ENCODE data around the gene HMGCLL1.

Gene HMGCLL1

DNA sequence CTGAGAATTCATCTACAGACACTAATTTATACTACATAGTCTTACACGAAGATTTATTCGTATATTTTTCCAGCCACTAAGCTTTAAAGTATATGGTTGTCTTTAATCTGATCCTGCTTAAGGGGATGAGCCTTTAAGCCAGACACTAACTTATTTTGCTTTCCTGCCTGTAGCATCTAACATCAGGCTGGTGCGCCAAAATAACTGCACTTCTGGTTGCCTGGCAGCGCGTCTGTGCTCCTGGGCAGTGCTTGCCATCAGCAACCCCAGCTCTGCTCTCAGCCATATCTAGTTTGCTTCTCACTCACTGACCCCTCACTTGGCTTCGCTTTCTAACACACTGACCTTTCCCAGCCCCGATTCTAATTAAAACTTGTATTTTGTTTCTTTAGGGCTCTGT lies 21.8 kb downstream of the HMGCLL1 start:
- no peak for ATAC-seq
- TF ChIP-seq OSR1 (CRISPR knock-in tag; IDR thresholded peaks at IDR 0.05) (no peak), PPARA (CRISPR knock-in tag; IDR thresholded peaks at IDR 0.05; ENCODE audit: borderline replicate concordance) (no peak), ESRRG (CRISPR knock-in tag; IDR thresholded peaks at IDR 0.05) (no peak), ZNF70 (CRISPR knock-in tag; IDR thresholded peaks at IDR 0.05) (no peak), GLIS3 (CRISPR knock-in tag; IDR thresholded peaks at IDR 0.05) (no peak), TOX (CRISPR knock-in tag; IDR thresholded peaks at IDR 0.05; ENCODE audit: borderline replicate concordance) (no peak), ZNF8 (CRISPR knock-in tag; IDR thresholded peaks at IDR 0.05) (no peak), ZNF565 (CRISPR knock-in tag; conservative IDR thresholded peaks at IDR 0.05; ENCODE audit: low read depth) (no peak)
- TF ChIP-seq, protein P1, sequence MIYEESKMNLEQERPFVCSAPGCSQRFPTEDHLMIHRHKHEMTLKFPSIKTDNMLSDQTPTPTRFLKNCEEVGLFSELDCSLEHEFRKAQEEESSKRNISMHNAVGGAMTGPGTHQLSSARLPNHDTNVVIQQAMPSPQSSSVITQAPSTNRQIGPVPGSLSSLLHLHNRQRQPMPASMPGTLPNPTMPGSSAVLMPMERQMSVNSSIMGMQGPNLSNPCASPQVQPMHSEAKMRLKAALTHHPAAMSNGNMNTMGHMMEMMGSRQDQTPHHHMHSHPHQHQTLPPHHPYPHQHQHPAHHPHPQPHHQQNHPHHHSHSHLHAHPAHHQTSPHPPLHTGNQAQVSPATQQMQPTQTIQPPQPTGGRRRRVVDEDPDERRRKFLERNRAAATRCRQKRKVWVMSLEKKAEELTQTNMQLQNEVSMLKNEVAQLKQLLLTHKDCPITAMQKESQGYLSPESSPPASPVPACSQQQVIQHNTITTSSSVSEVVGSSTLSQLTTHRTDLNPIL (CRISPR knock-in tag; IDR thresholded peaks at IDR 0.05; ENCODE audit: low read depth): no peak
- TF ChIP-seq, protein P2, sequence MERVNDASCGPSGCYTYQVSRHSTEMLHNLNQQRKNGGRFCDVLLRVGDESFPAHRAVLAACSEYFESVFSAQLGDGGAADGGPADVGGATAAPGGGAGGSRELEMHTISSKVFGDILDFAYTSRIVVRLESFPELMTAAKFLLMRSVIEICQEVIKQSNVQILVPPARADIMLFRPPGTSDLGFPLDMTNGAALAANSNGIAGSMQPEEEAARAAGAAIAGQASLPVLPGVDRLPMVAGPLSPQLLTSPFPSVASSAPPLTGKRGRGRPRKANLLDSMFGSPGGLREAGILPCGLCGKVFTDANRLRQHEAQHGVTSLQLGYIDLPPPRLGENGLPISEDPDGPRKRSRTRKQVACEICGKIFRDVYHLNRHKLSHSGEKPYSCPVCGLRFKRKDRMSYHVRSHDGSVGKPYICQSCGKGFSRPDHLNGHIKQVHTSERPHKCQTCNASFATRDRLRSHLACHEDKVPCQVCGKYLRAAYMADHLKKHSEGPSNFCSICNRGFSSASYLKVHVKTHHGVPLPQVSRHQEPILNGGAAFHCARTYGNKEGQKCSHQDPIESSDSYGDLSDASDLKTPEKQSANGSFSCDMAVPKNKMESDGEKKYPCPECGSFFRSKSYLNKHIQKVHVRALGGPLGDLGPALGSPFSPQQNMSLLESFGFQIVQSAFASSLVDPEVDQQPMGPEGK (CRISPR knock-in tag; IDR thresholded peaks at IDR 0.05; ENCODE audit: borderline replicate concordance): no peak

DNA sequence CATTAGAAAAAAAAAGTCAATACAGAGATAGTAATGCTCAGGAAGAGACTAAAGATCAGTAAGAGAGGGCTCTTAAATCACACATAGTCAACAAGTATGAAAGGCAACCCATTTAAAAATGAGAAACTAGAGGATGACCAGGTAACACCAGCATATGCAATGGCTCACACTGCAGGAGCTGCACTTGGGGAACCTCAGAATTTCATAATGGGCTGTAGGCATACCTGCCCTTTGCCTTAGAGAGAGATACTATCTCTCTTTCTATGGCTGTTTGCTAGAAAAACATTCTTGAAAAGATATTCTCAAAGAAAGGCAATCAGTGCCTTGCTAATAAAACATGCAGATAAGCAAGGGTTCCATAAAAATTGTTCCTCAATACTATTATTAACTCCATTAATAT lies 33.2 kb downstream of the HMGCLL1 start:
- TF ChIP-seq ZNF70 (CRISPR knock-in tag; IDR thresholded peaks at IDR 0.05) (no peak), ZNF565 (CRISPR knock-in tag; conservative IDR thresholded peaks at IDR 0.05; ENCODE audit: low read depth) (no peak), ESRRG (CRISPR knock-in tag; IDR thresholded peaks at IDR 0.05) (no peak), ZFP30 (CRISPR knock-in tag; IDR thresholded peaks at IDR 0.05) (no peak), SNAI2 (CRISPR knock-in tag; IDR thresholded peaks at IDR 0.05) (no peak), ZNF8 (CRISPR knock-in tag; IDR thresholded peaks at IDR 0.05) (no peak)
- TF ChIP-seq, protein P1 (CRISPR knock-in tag; IDR thresholded peaks at IDR 0.05; ENCODE audit: low read depth): no peak
- ATAC-seq: no peak

DNA sequence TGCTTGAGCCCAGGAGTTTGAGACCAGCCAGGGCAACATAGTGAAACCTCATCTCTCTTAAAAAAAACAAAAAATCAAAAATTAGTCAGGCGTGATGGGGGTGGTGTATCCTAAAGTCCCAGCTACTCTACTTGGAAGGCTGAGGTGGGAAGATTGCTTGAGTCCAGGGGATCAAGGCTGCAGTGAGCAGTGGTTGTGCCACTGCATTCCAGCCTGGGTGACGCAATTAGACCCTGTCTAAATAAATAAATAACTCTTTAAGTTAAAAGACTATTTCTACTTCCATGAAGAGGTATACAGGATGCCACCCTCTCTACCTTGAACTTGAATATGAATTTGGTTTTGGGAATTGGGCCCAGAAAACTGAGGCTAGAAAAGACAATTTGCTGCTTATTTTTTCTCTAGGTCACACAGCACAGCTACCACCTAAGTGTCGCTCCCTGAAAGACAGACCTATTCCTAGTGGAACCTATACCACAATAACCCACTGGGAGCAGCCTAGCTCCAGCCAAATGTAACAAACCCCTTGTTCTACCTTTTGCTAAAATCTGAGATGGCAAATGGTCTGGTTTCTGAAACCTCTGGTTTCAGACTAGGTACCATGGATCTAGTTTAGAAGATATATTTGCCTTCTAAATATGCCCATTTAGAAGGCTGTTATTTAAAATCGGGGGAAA lies 35.2 kb downstream of the HMGCLL1 start:
- TF ChIP-seq ISL1 (CRISPR knock-in tag; IDR thresholded peaks at IDR 0.05): no peak
- TF ChIP-seq RARB (CRISPR knock-in tag; IDR thresholded peaks at IDR 0.05): no peak
- TF ChIP-seq, protein P1 (CRISPR knock-in tag; IDR thresholded peaks at IDR 0.05; ENCODE audit: low read depth): no peak
- TF ChIP-seq ZNF8 (CRISPR knock-in tag; IDR thresholded peaks at IDR 0.05): no peak
- no peak for TF ChIP-seq ARNTL (CRISPR knock-in tag; IDR thresholded peaks at IDR 0.05; ENCODE audit: borderline replicate concordance, low read depth)
- no peak for TF ChIP-seq PPARA (CRISPR knock-in tag; IDR thresholded peaks at IDR 0.05; ENCODE audit: borderline replicate concordance)
- no peak for ATAC-seq

DNA sequence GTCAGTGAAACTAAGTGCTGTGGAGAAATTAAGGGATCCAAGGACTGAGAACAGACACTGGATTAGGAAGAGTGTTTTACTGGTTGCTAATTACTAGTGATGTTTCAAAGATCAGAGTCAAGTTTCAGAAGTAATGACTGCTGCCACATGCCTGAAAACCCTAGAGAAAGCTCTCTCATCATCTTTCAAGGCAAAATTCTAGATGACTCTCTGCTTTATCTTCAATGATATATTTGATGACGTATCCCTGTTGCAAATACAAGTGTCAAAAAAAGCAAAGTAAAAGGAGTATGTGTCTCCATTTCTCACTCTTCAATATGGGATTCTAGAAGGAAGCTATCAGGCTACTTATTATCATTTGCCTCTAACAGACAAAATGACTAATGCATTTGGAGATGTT lies 38.0 kb downstream of the HMGCLL1 start:
- no peak for ATAC-seq
- no peak for TF ChIP-seq ISL1 (CRISPR knock-in tag; IDR thresholded peaks at IDR 0.05)
- TF ChIP-seq BACH2 (CRISPR knock-in tag; IDR thresholded peaks at IDR 0.05; ENCODE audit: borderline replicate concordance): no peak
- TF ChIP-seq, protein P3, sequence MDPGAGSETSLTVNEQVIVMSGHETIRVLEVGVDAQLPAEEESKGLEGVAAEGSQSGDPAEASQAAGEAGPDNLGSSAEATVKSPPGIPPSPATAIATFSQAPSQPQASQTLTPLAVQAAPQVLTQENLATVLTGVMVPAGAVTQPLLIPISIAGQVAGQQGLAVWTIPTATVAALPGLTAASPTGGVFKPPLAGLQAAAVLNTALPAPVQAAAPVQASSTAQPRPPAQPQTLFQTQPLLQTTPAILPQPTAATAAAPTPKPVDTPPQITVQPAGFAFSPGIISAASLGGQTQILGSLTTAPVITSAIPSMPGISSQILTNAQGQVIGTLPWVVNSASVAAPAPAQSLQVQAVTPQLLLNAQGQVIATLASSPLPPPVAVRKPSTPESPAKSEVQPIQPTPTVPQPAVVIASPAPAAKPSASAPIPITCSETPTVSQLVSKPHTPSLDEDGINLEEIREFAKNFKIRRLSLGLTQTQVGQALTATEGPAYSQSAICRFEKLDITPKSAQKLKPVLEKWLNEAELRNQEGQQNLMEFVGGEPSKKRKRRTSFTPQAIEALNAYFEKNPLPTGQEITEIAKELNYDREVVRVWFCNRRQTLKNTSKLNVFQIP (CRISPR knock-in tag; IDR thresholded peaks at IDR 0.05; ENCODE audit: borderline replicate concordance, low read depth): no peak
- TF ChIP-seq ESRRG (CRISPR knock-in tag; IDR thresholded peaks at IDR 0.05): no peak
- TF ChIP-seq, protein P1 (CRISPR knock-in tag; IDR thresholded peaks at IDR 0.05; ENCODE audit: low read depth): no peak
- no peak for TF ChIP-seq ARNTL (CRISPR knock-in tag; IDR thresholded peaks at IDR 0.05; ENCODE audit: borderline replicate concordance, low read depth)
- TF ChIP-seq TOX (CRISPR knock-in tag; IDR thresholded peaks at IDR 0.05; ENCODE audit: borderline replicate concordance): no peak
- TF ChIP-seq ZNF565 (CRISPR knock-in tag; conservative IDR thresholded peaks at IDR 0.05; ENCODE audit: low read depth): no peak
- TF ChIP-seq RARB (CRISPR knock-in tag; IDR thresholded peaks at IDR 0.05): no peak
- no peak for TF ChIP-seq ZC3H10 (CRISPR knock-in tag; IDR thresholded peaks at IDR 0.05)
- TF ChIP-seq TCF4 (CRISPR knock-in tag; IDR thresholded peaks at IDR 0.05; ENCODE audit: borderline replicate concordance): no peak
- TF ChIP-seq ZNF70 (CRISPR knock-in tag; IDR thresholded peaks at IDR 0.05): no peak
- no peak for TF ChIP-seq CSDC2 (CRISPR knock-in tag; IDR thresholded peaks at IDR 0.05)
- TF ChIP-seq, protein P2 (CRISPR knock-in tag; IDR thresholded peaks at IDR 0.05; ENCODE audit: borderline replicate concordance): no peak
- no peak for TF ChIP-seq SNAI2 (CRISPR knock-in tag; IDR thresholded peaks at IDR 0.05)
- TF ChIP-seq ZFP3 (CRISPR knock-in tag; IDR thresholded peaks at IDR 0.05): no peak

Measured in SK-N-SH treated with all-trans-retinoic acid at 6 μM for 48 hours (cell line).